ENCODE measurements around the gene SBNO2.

Gene SBNO2

GRCh38 chr19:1168572-1169410 lies 5.3 kb downstream of the SBNO2 start:
- no peak for DNase-seq

GRCh38 chr19:1167687-1168571 lies 6.1 kb downstream of the SBNO2 start:
- DNase-seq: no peak

GRCh38 chr19:1166872-1167573 lies 7.0 kb downstream of the SBNO2 start:
- no peak for DNase-seq

- DNase-seq: no peak
These were observed 9.2 kb downstream of the SBNO2 start for GRCh38 chr19:1164684-1165531.

- DNase-seq: no peak
These were observed 10.0 kb downstream of the SBNO2 start for GRCh38 chr19:1163934-1164683.

GRCh38 chr19:1163283-1163933 lies 10.7 kb downstream of the SBNO2 start:
- no peak for DNase-seq

GRCh38 chr19:1162404-1163282 lies 11.4 kb downstream of the SBNO2 start:
- no peak for DNase-seq

- DNase-seq: no peak
These were observed 12.4 kb downstream of the SBNO2 start for GRCh38 chr19:1161716-1162115.

GRCh38 chr19:1159864-1160595 lies 14.0 kb downstream of the SBNO2 start:
- no peak for DNase-seq

GRCh38 chr19:1158885-1159448 lies 15.1 kb downstream of the SBNO2 start:
- no peak for DNase-seq

- DNase-seq: no peak
These were observed 15.9 kb downstream of the SBNO2 start for GRCh38 chr19:1157931-1158884.

- DNase-seq: no peak
These were observed 17.0 kb downstream of the SBNO2 start for GRCh38 chr19:1156830-1157615.

- no peak for DNase-seq
These were observed 17.7 kb downstream of the SBNO2 start for GRCh38 chr19:1156305-1156801.

GRCh38 chr19:1155352-1156304 lies 18.4 kb downstream of the SBNO2 start:
- no peak for DNase-seq

- no peak for DNase-seq
These were observed 19.2 kb downstream of the SBNO2 start for GRCh38 chr19:1154731-1155351.
